Fibroblast of lung (primary cell): ENCODE results near the gene ANO7. TPM values are rescaled to one million over a fixed set of nuclear protein-coding genes. Genes with fewer than 3 reads are reported as not detected.

Experiments used
- DNase-seq, 2 donors: peaks; one replicate each; pipeline versions ENCODE4 v3.0.0 to v3.0.0-alpha.2; 2010; ENCODE audit warnings: low read depth in 2 of 2
- H2AFZ ChIP-seq: 2 replicates; pipeline ENCODE4 v1.5.1; 2012; ENCODE audit warnings: low read length, control low read depth, inconsistent platforms
- H3K27ac ChIP-seq: 2 replicates; pipeline ENCODE4 v1.5.1; 2011; ENCODE audit warnings: low read length, control low read depth; ENCODE audit not compliant: insufficient read depth
- H3K27me3 ChIP-seq: 2 replicates; pipeline ENCODE4 v1.5.1; 2011; ENCODE audit warnings: mild to moderate bottlenecking, low read length; ENCODE audit not compliant: control insufficient read depth, insufficient read depth
- H3K36me3 ChIP-seq: 2 replicates; pipeline ENCODE4 v1.5.1; 2011; ENCODE audit warnings: low read length; ENCODE audit not compliant: control insufficient read depth, insufficient read depth
- H3K4me1 ChIP-seq: 2 replicates; pipeline ENCODE4 v1.5.1; 2011; ENCODE audit warnings: low read length; ENCODE audit not compliant: control insufficient read depth, insufficient read depth; ENCODE audit errors: extremely low read depth
- H3K4me2 ChIP-seq: 2 replicates; pipeline ENCODE4 v1.5.1; 2011; ENCODE audit warnings: low read length, control low read depth; ENCODE audit not compliant: insufficient read depth; ENCODE audit errors: extremely low read depth
- H3K4me3 ChIP-seq, 4 experiments: fragments of 200-600 bp in 1 of 4; sonication (generic) in 1 of 4; replicated peaks in 1 of 4; 2 replicates each; pipeline ENCODE4 v1.5.1; 2011 to 2016; ENCODE audit warnings: low read length in 4 of 4, low read depth in 3 of 4, mild to moderate bottlenecking in 3 of 4, control low read depth in 2 of 4, inconsistent platforms in 1 of 4, mixed read lengths in 1 of 4; ENCODE audit not compliant: insufficient read depth in 1 of 4; ENCODE audit errors: control extremely low read depth in 1 of 4
- H3K79me2 ChIP-seq: 2 replicates; pipeline ENCODE4 v1.5.1; 2012; ENCODE audit warnings: mild to moderate bottlenecking, low read length, inconsistent platforms; ENCODE audit not compliant: control insufficient read depth, insufficient read depth
- H3K9ac ChIP-seq: 2 replicates; pipeline ENCODE4 v1.5.1; 2011; ENCODE audit warnings: mild to moderate bottlenecking, low read length, control low read depth; ENCODE audit not compliant: insufficient read depth
- H3K9me3 ChIP-seq: 2 replicates; pipeline ENCODE4 v1.5.1; 2012; ENCODE audit warnings: low read depth, low read length; ENCODE audit not compliant: control insufficient read depth, insufficient read depth
- H4K20me1 ChIP-seq: 2 replicates; pipeline ENCODE4 v1.5.1; 2011; ENCODE audit warnings: low read length; ENCODE audit not compliant: control insufficient read depth, insufficient read depth; ENCODE audit errors: extremely low read depth
- CTCF ChIP-seq, 2 donors: IDR thresholded peaks in 1 of 2; conservative IDR thresholded peaks in 1 of 2; 1 replicate in 1 of 2; 2 replicates in 1 of 2; pipeline ENCODE4 v1.5.1; 2011 to 2012; ENCODE audit warnings: low read length in 2 of 2, control low read depth in 1 of 2, inconsistent platforms in 1 of 2, low read depth in 1 of 2, mild to moderate bottlenecking in 1 of 2
- EZH2 ChIP-seq: IDR thresholded peaks from 2 replicates; pipeline ENCODE4 v1.5.1; 2012; ENCODE audit warnings: low read length, control low read depth, mild to moderate bottlenecking; ENCODE audit errors: missing control alignments
- polyA plus RNA-seq, 2 donors: library from polyadenylated mRNA; depleted of rRNA in 1 of 2; stranded (reverse) in 1 of 2; unstranded in 1 of 2; fragments of >200 nt; gene quantifications; 2 replicates each; pipeline ENCODE4 v1.2.1, GENCODE V29; 2011 to 2012; ENCODE audit warnings: missing spikeins in 1 of 2
- total RNA-seq: library from RNA; depleted of rRNA; stranded (reverse); fragments of >200 nt; gene quantifications from 2 replicates; pipeline ENCODE4 v1.2.1, GENCODE V29; 2014

Gene ANO7
- total and polyA plus RNA-seq, 2 donors (not counting 1 experiment from before 2014, with no cell fraction given), result 0.50 TPM

GRCh38 chr2:241185961-241186360 is 2.5 kb upstream of the ANO7 start:
- no peak overlapping the region for H3K9ac ChIP-seq
- H3K27ac ChIP-seq, result no peak overlapping the region
- no peaks in the 10 kb centered on the region for H3K27me3 ChIP-seq
- H3K36me3 ChIP-seq, result peaks cover 6% of the 10 kb centered on the region
- H3K4me3 ChIP-seq, result no peak overlapping the region
- H2AFZ ChIP-seq, result no peak overlapping the region
- H3K9me3 ChIP-seq, result no peaks in the 10 kb centered on the region
- no peaks in the 10 kb centered on the region for H4K20me1 ChIP-seq
- no peak overlapping the region for H3K4me2 ChIP-seq
- TF ChIP-seq CTCF (conservative IDR thresholded peaks at IDR 0.05 in 1 of 2, IDR thresholded peaks at IDR 0.05 in 1 of 2; ENCODE audit: low read depth in 1 of 2, low read length in 2 of 2) (no peak), EZH2 (no peak)
- no peak for DNase-seq
- H3K4me1 ChIP-seq, result no peaks in the 10 kb centered on the region
- H3K79me2 ChIP-seq, result no peaks in the 10 kb centered on the region

DNA sequence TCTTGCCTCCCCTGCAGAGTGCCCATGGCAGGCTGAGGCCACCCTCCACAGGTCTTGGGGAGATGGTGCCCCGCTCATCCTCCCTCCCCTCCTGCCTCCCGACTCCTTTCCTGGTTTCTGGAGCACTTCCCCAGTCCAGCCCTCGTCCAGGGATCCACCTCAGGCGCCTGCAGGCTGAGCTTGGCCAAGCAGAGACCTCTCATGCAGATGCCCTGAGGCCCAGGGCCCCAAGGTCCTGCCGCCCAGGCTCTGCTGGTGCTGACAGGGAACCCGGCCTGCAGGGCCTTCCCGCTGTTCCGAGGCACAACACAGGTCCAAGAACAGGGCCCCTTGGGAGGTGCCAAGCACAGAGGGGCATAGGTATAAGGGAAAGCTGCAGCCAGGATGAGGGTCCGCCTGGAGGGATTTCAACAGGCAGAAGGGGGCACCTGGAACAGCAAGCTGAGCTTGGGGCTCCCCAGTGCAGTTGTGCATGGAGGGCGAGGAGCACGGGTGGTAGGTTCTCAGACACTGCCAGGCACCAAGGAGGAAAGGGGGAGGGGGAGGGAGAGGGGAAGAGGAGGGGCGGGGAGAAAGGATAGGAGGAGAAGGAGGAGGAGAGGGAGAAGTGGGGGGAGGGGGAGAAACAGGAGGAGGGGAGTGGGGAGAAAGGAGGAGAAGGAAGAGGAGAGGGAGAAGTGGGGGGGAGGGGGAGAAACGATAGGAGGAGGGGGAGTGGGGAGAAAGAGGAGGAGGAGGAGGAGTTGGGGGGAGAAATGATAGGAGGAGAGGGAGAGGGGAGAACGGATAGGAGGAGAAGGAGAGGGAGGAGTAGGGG is 1.2 kb upstream of the ANO7 start:
- no peak overlapping the region for H3K27ac ChIP-seq
- H3K4me3 ChIP-seq, result no peak overlapping the region
- no peaks in the 10 kb centered on the region for H4K20me1 ChIP-seq
- H3K9me3 ChIP-seq, result no peaks in the 10 kb centered on the region
- no peaks in the 10 kb centered on the region for H3K4me1 ChIP-seq
- peaks cover 6% of the 10 kb centered on the region for H3K36me3 ChIP-seq
- no peak overlapping the region for H3K4me2 ChIP-seq
- no peak overlapping the region for H2AFZ ChIP-seq
- no peaks in the 10 kb centered on the region for H3K27me3 ChIP-seq
- TF ChIP-seq EZH2 (no peak), CTCF (conservative IDR thresholded peaks at IDR 0.05 in 1 of 2, IDR thresholded peaks at IDR 0.05 in 1 of 2; ENCODE audit: low read depth in 1 of 2, low read length in 2 of 2) (no peak)
- no peaks in the 10 kb centered on the region for H3K79me2 ChIP-seq
- H3K9ac ChIP-seq, result no peak overlapping the region
- no peak for DNase-seq

GRCh38 chr2:241187918-241188234 is 601 bp upstream of the ANO7 start:
- Histone ChIP-seq H3K36me3 (peaks cover 1% of the 10 kb centered on the region), H3K4me3 (no peak overlapping the region), H3K27me3 (no peaks in the 10 kb centered on the region), H4K20me1 (no peaks in the 10 kb centered on the region), H3K4me1 (no peaks in the 10 kb centered on the region), H3K9me3 (no peaks in the 10 kb centered on the region), H3K27ac (no peak overlapping the region), H3K9ac (no peak overlapping the region), H2AFZ (no peak overlapping the region), H3K4me2 (no peak overlapping the region), H3K79me2 (no peaks in the 10 kb centered on the region)
- no peak for DNase-seq
- no peak for TF ChIP-seq CTCF (conservative IDR thresholded peaks at IDR 0.05 in 1 of 2, IDR thresholded peaks at IDR 0.05 in 1 of 2; ENCODE audit: low read depth in 1 of 2, low read length in 2 of 2)
- TF ChIP-seq EZH2, result no peak
